Colonic mucosa (tissue), 4 donors: ENCODE data around the gene TBX3. TPM values are rescaled to one million over a fixed set of nuclear protein-coding genes. Genes with fewer than 3 reads are reported as not detected.

Source experiments
- DNase-seq: peaks from one replicate; pipeline ENCODE4 v3.0.0-alpha.2; 2020
- H3K27ac ChIP-seq: fragments of 200-600 bp; one replicate; pipeline ENCODE4 v1.8.0; 2021
- H3K27me3 ChIP-seq: fragments of 200-600 bp; one replicate; pipeline ENCODE4 v1.8.0; 2021
- H3K36me3 ChIP-seq: fragments of 200-600 bp; one replicate; pipeline ENCODE4 v1.8.0; 2021
- H3K4me1 ChIP-seq: fragments of 200-600 bp; one replicate; pipeline ENCODE4 v1.8.0; 2021; ENCODE audit warnings: mild to moderate bottlenecking
- H3K4me3 ChIP-seq: fragments of 200-600 bp; one replicate; pipeline ENCODE4 v1.8.0; 2021
- H3K9ac ChIP-seq, 2 donors: one replicate each; pipeline ENCODE4 v1.7.0; 2013; ENCODE audit warnings: control low read depth in 2 of 2, low read depth in 2 of 2, low read length in 2 of 2
- H3K9me3 ChIP-seq: fragments of 200-600 bp; one replicate; pipeline ENCODE4 v1.8.0; 2021
- intact Hi-C: fragments of 100-400 bp; cut with DNase I; formaldehyde crosslinking; loops from one replicate; pipeline ENCODE4 v1.14.1; 2022
- total RNA-seq, 2 donors: library from RNA; stranded (reverse); fragmentation: NEBNext Ultra II Directional in 1 of 2; extraction: Animal tissue kit (Norgen Biotek cat#: 25700) in 1 of 2; gene quantifications; one replicate each; pipeline ENCODE4 v1.2.1, GENCODE V29; 2021
- TF ChIP-seq, protein P1 (sequence below): fragments of 200-600 bp; IDR thresholded peaks from one replicate; pipeline ENCODE4 v1.8.0; 2022; ENCODE audit warnings: antibody characterized with exemption, mild to moderate bottlenecking
- donor health status: healthy.
- donor health status: DM: no; HTN: no; CAD: no.
- donor health status: DM: no; HTN: no; CAD: no.

The TBX3 gene
- total RNA-seq, 2 donors from 2014 or later = 4.8 to 7.2 TPM

GRCh38 chr12:114671443-114672411 is 12.2 kb downstream of the TBX3 start:
- no peaks in the 10 kb centered on the region for H3K36me3 ChIP-seq
- TF ChIP-seq, protein P1, sequence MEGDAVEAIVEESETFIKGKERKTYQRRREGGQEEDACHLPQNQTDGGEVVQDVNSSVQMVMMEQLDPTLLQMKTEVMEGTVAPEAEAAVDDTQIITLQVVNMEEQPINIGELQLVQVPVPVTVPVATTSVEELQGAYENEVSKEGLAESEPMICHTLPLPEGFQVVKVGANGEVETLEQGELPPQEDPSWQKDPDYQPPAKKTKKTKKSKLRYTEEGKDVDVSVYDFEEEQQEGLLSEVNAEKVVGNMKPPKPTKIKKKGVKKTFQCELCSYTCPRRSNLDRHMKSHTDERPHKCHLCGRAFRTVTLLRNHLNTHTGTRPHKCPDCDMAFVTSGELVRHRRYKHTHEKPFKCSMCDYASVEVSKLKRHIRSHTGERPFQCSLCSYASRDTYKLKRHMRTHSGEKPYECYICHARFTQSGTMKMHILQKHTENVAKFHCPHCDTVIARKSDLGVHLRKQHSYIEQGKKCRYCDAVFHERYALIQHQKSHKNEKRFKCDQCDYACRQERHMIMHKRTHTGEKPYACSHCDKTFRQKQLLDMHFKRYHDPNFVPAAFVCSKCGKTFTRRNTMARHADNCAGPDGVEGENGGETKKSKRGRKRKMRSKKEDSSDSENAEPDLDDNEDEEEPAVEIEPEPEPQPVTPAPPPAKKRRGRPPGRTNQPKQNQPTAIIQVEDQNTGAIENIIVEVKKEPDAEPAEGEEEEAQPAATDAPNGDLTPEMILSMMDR = no peak
- H3K4me3 ChIP-seq = no peak overlapping the region
- intact Hi-C loops = no loop called here
- peaks cover 16% of the 10 kb centered on the region for H3K27me3 ChIP-seq
- H3K27ac ChIP-seq = no peak overlapping the region
- no peak for DNase-seq
- H3K9me3 ChIP-seq = no peaks in the 10 kb centered on the region
- H3K9ac ChIP-seq = peak overlapping the region in 1 of 2 donors; percentile 0
- peaks cover 4% of the 10 kb centered on the region for H3K4me1 ChIP-seq

DNA sequence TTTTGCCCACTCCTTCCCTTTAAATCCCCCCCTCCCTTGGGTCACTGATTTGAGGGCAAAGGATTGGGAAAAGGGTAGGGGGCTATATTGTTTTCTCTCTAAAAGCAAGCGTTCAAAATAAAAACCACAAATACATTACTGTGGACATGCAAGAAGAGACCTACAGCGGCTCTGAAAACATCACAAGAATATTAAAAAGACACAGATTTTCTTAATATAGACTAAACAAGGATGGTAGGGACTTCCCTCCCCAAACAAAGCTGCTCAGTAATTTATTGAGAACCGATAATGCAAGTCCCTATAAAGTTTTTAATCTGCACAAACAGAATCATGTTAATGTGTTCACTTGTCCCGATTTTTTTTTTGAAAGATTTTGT is 12.9 kb downstream of the TBX3 start:
- H3K9ac ChIP-seq = no peak overlapping the region
- H3K4me3 ChIP-seq = no peak overlapping the region
- H3K4me1 ChIP-seq = peaks cover 4% of the 10 kb centered on the region
- intact Hi-C loops = no loop called here
- peaks cover 16% of the 10 kb centered on the region for H3K27me3 ChIP-seq
- TF ChIP-seq, protein P1 = no peak
- DNase-seq = no peak
- no peaks in the 10 kb centered on the region for H3K36me3 ChIP-seq
- H3K9me3 ChIP-seq = no peaks in the 10 kb centered on the region
- H3K27ac ChIP-seq = no peak overlapping the region

DNA sequence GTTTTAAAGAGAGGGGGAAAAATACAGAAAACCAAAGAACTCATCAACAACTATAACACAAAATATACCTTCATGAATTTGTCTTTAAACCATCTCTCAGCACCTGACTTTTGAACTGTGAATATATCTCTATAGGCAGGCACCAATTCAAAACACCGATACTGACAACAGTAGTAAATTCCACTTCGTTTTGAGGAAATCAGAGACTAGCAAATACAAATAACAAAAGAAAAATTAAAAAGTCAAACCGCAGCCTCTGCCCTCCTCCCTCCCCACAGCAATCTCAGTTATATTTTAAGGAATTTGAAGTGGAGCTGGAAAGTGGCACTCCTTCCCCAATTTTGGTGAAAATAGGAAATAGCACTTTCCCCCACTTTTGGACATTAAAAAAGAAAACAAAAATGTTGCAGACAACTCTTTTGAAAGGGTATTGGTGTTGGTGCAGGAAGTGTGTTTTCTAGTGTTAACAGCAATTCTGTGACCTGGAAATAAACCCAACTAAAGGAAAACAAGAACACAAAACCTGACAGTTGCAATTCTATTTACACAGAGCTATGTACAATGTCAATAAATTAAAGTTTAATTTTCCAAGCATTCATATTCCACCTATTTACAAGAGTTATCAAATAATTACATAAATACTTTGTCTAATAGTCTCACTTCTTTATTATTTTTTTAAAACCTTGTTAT is 13.5 kb downstream of the TBX3 start:
- Histone ChIP-seq H3K9ac (no peak overlapping the region), H3K27me3 (peaks cover 21% of the 10 kb centered on the region), H3K9me3 (no peaks in the 10 kb centered on the region), H3K4me3 (no peak overlapping the region), H3K4me1 (peaks cover 4% of the 10 kb centered on the region), H3K36me3 (no peaks in the 10 kb centered on the region), H3K27ac (no peak overlapping the region)
- intact Hi-C loops = no loop called here
- TF ChIP-seq, protein P1 = no peak
- no peak for DNase-seq

GRCh38 chr12:114669401-114670290 is 14.3 kb downstream of the TBX3 start:
- intact Hi-C loops = loop anchor here (10.0 kb wide), 2 partner anchors 495 to 965 kb away; no protein-coding TSS in a partner anchor
- Histone ChIP-seq H3K9me3 (no peaks in the 10 kb centered on the region), H3K27me3 (peaks cover 28% of the 10 kb centered on the region), H3K36me3 (no peaks in the 10 kb centered on the region), H3K9ac (no peak overlapping the region), H3K4me1 (peaks cover 4% of the 10 kb centered on the region), H3K27ac (no peak overlapping the region), H3K4me3 (no peak overlapping the region)
- no peak for DNase-seq
- TF ChIP-seq, protein P1 = no peak

DNA sequence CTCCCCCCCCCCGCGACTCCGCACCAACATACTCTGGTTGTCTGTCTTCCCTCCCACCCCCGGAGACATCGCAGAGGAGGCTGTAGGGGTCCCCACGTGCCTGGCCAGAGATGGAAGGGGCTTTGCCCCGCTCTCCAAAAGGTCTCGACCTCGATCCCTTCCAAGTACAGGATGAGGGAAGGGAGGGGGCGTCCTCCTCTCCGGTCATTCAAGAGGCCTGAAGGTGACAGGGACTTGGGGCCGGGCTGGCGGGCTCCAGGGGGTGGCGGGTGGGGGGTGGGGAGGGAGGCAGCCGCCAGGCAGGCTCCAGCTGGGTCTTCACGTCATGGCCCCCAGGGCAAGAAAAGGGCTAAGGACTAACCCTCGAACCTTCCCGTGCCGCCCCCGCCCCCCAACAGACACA is 15.1 kb downstream of the TBX3 start:
- peak overlapping the region; percentile 43 for H3K4me3 ChIP-seq
- peaks cover 4% of the 10 kb centered on the region for H3K4me1 ChIP-seq
- H3K9ac ChIP-seq = no peak overlapping the region
- TF ChIP-seq, protein P1 = no peak
- H3K27me3 ChIP-seq = peaks cover 30% of the 10 kb centered on the region
- H3K9me3 ChIP-seq = no peaks in the 10 kb centered on the region
- no peak for DNase-seq
- H3K27ac ChIP-seq = no peak overlapping the region
- H3K36me3 ChIP-seq = no peaks in the 10 kb centered on the region
- intact Hi-C loops = loop anchor here (10.0 kb wide), 2 partner anchors 496 to 966 kb away; no protein-coding TSS in a partner anchor
